Measurements from ENCODE around the gene LAMB1. TPM values are rescaled to one million over a fixed set of nuclear protein-coding genes. Genes with fewer than 3 reads are reported as not detected.

The LAMB1 gene
- polyA plus RNA-seq, 1 donor from 2014 or later: 7.6 TPM

- no peaks in the 10 kb centered on the region for H3K9me2 ChIP-seq (ENCODE audit: insufficient read depth, low read length)
- no peaks in the 10 kb centered on the region for H3K79me2 ChIP-seq (replicated peaks; ENCODE audit: insufficient read depth, low read length)
- no peaks in the 10 kb centered on the region for H4K20me1 ChIP-seq (ENCODE audit: insufficient read depth)
- TF ChIP-seq SMC3 (conservative IDR thresholded peaks at IDR 0.05; ENCODE audit: poor library complexity) (peak; percentile 78), REST (IDR thresholded peaks at IDR 0.05; ENCODE audit: borderline replicate concordance) (no peak), CTCF (IDR thresholded peaks at IDR 0.05; ENCODE audit: poor library complexity, severe bottlenecking) (peak; percentile 79), TAF1 (IDR thresholded peaks at IDR 0.05; ENCODE audit: low read depth) (no peak), RAD21 (conservative IDR thresholded peaks at IDR 0.05) (peak; percentile 75)
- H3K9ac ChIP-seq (ENCODE audit: low read length): no peak overlapping the region
- no peak overlapping the region for H3K4me3 ChIP-seq (ENCODE audit: low read length)
- no peaks in the 10 kb centered on the region for H3K9me3 ChIP-seq (ENCODE audit: low read length)
- H3F3A ChIP-seq (ENCODE audit: insufficient read depth, low read length, poor library complexity, severe bottlenecking): no peaks in the 10 kb centered on the region
- no peak overlapping the region for H3K27ac ChIP-seq (ENCODE audit: low read length)
- H3K4me2 ChIP-seq (ENCODE audit: low read length): no peak overlapping the region
- H3K27me3 ChIP-seq (ENCODE audit: insufficient read depth, low read depth, low read length): no peaks in the 10 kb centered on the region
- H3K36me3 ChIP-seq (ENCODE audit: insufficient read depth, low read length): no peaks in the 10 kb centered on the region
- H2AFZ ChIP-seq (ENCODE audit: low read depth, low read length): no peak overlapping the region
Measured at GRCh38 chr7:107879400-107880035, 123.4 kb downstream of the LAMB1 start.

GRCh38 chr7:107878636-107879035 lies 124.3 kb downstream of the LAMB1 start:
- no peaks in the 10 kb centered on the region for H3F3A ChIP-seq (ENCODE audit: insufficient read depth, low read length, poor library complexity, severe bottlenecking)
- H3K9ac ChIP-seq (ENCODE audit: low read length): no peak overlapping the region
- no peak overlapping the region for H3K4me2 ChIP-seq (ENCODE audit: low read length)
- no peaks in the 10 kb centered on the region for H3K79me2 ChIP-seq (replicated peaks; ENCODE audit: insufficient read depth, low read length)
- no peak overlapping the region for H3K27ac ChIP-seq (ENCODE audit: low read length)
- H3K27me3 ChIP-seq (ENCODE audit: insufficient read depth, low read depth, low read length): no peaks in the 10 kb centered on the region
- no peak overlapping the region for H3K4me3 ChIP-seq (ENCODE audit: low read length)
- no peak for TF ChIP-seq MXI1 (conservative IDR thresholded peaks at IDR 0.05; ENCODE audit: poor library complexity, severe bottlenecking)
- TF ChIP-seq EZH2 (IDR thresholded peaks at IDR 0.05; ENCODE audit: borderline replicate concordance, insufficient read depth, low read length, poor library complexity, severe bottlenecking): no peak
- no peak for TF ChIP-seq POLR2AphosphoS5 (IDR thresholded peaks at IDR 0.05)
- no peak for TF ChIP-seq CTCF (IDR thresholded peaks at IDR 0.05; ENCODE audit: poor library complexity, severe bottlenecking)
- no peak for TF ChIP-seq TAF1 (IDR thresholded peaks at IDR 0.05; ENCODE audit: low read depth)
- no peak for TF ChIP-seq EP300 (conservative IDR thresholded peaks at IDR 0.05; ENCODE audit: poor library complexity, severe bottlenecking)
- TF ChIP-seq REST (IDR thresholded peaks at IDR 0.05; ENCODE audit: borderline replicate concordance): no peak
- TF ChIP-seq SMC3 (conservative IDR thresholded peaks at IDR 0.05; ENCODE audit: poor library complexity): no peak
- no peak for TF ChIP-seq RAD21 (conservative IDR thresholded peaks at IDR 0.05)
- H3K36me3 ChIP-seq (ENCODE audit: insufficient read depth, low read length): no peaks in the 10 kb centered on the region
- no peaks in the 10 kb centered on the region for H4K20me1 ChIP-seq (ENCODE audit: insufficient read depth)
- no peak overlapping the region for H2AFZ ChIP-seq (ENCODE audit: low read depth, low read length)
- no peaks in the 10 kb centered on the region for H3K9me3 ChIP-seq (ENCODE audit: low read length)
- H3K9me2 ChIP-seq (ENCODE audit: insufficient read depth, low read length): no peaks in the 10 kb centered on the region

Data from neural cell (in vitro differentiated cells).